ENCODE data around the gene SAMD8.

The SAMD8 gene

GRCh38 chr10:75111365-75111906 lies at the start of gene SAMD8:
Gene SAMD8, plus strand, starts transcription at chr10:75111656. Its CDS starts 38,873 bp downstream, at chr10:75150529.
- peak; percentile 98 for DNase-seq

- no peak for DNase-seq
Measured at GRCh38 chr10:75061709-75062505, 49.5 kb upstream of the SAMD8 start.

GRCh38 chr10:75062506-75063299 lies 48.8 kb upstream of the SAMD8 start:
- DNase-seq, result no peak

GRCh38 chr10:75063461-75064230 lies 47.8 kb upstream of the SAMD8 start:
- DNase-seq, result no peak

- no peak for DNase-seq
Measured at GRCh38 chr10:75065076-75065475, 46.4 kb upstream of the SAMD8 start.

GRCh38 chr10:75066271-75066670 lies 45.2 kb upstream of the SAMD8 start:
- DNase-seq, result no peak

GRCh38 chr10:75067272-75067671 lies 44.2 kb upstream of the SAMD8 start:
- DNase-seq, result no peak

- no peak for DNase-seq
Measured at GRCh38 chr10:75068523-75068922, 42.9 kb upstream of the SAMD8 start.

GRCh38 chr10:75070476-75070875 lies 41.0 kb upstream of the SAMD8 start:
- no peak for DNase-seq

- DNase-seq, result no peak
Measured at GRCh38 chr10:75070961-75071428, 40.5 kb upstream of the SAMD8 start.

- no peak for DNase-seq
Measured at GRCh38 chr10:75071756-75072155, 39.7 kb upstream of the SAMD8 start.

GRCh38 chr10:75072727-75073126 lies 38.7 kb upstream of the SAMD8 start:
- DNase-seq, result no peak

- DNase-seq, result no peak
Measured at GRCh38 chr10:75073442-75073841, 38.0 kb upstream of the SAMD8 start.

- no peak for DNase-seq
Measured at GRCh38 chr10:75074711-75075445, 36.6 kb upstream of the SAMD8 start.

GRCh38 chr10:75076348-75076747 lies 35.1 kb upstream of the SAMD8 start:
- DNase-seq, result no peak

- DNase-seq, result no peak
Measured at GRCh38 chr10:75079436-75080083, 31.9 kb upstream of the SAMD8 start.

GRCh38 chr10:75080554-75080953 lies 30.9 kb upstream of the SAMD8 start:
- DNase-seq, result no peak

GRCh38 chr10:75081379-75081778 lies 30.1 kb upstream of the SAMD8 start:
- DNase-seq, result no peak

GRCh38 chr10:75083972-75084833 lies 27.3 kb upstream of the SAMD8 start:
- DNase-seq, result no peak

- DNase-seq, result no peak
Measured at GRCh38 chr10:75084834-75085384, 26.5 kb upstream of the SAMD8 start.
